Activated CD4-positive, alpha-beta T cell treated with anti-CD3 and anti-CD28 coated beads, Interleukin-2, amount 50 U/mL, for 48 hours (primary cell): ENCODE results near the gene PGGT1B.
A peak's percentile ranks its signal among the peaks of the same experiment; 100 is the strongest.
"Not testable (repeated sequence)": the region's sequence is repeated elsewhere in the genome, so short reads cannot be mapped to it uniquely, and the experiment has no call there.

Source experiments
- DNase-seq, 2 experiments: peaks; one replicate each; pipeline ENCODE4 v3.0.0-alpha.2; 2020

The PGGT1B gene

DNA sequence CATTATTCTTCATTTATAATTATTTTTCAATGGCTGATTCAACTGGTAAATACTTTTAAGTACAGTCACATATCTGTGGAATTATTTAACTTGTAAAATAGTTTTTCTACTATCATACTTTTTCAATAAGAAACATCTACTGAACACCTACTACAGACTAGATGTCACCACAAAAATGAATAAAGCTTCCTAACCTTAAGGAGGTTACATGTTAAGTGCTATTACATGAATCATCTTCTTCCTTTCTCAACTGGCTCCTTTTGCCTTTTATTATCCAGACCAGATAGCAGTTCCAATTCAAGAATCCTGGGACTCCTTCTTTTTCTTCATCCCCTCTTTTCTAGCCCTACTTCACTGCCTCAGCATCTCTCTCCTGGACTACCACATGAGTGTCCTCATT, 4.7 kb downstream of the PGGT1B start:
- DNase-seq: no peak

DNA sequence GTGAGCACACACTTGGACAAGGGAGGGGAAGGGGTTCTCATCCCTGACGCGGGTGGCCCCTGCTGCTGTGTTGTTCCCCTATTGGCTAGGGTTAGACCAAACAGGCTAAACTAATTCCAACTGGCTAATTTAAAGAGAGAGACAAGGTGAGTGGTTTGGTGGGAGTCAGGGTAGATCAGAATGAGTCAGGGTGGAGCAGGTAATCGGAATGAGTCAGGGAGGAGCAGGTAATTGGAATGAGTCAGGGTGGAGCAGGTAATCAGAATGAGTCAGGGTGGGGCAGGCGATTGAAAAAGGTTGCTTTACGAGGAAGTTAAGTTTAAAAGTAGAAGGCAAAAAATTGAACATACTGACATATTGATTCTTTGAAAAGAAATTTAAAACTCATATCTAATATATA, 13.3 kb downstream of the PGGT1B start:
- not testable (repeated sequence) for DNase-seq

DNA sequence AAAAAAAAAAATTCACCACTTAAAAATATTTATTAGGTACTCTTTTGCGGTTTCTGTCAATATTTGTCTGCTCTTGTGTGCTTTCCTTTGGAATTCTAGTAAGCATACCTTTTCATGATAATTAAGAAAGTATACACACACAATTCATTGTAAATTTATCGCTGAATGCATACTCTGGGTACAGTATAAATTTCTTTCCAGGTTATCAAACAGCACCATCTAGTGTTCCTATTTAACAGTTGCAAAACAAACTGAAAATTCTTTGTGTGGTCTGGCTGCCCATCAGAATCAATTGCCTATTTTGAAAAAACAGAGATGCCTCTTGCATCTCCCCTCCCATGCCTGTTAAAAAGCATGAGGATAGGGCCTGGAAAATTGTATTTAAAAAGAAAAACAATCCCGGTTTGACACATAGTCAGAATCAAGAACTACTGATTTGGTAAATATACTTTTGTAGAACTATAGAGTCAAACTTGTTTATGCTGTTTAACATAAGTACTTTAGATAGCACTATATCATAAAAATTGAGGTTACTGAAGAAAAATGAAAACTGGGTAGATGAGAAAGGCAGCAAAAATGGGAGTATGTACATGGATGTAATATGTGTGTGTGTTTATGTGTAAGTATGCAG, 16.2 kb downstream of the PGGT1B start:
- no peak for DNase-seq

DNA sequence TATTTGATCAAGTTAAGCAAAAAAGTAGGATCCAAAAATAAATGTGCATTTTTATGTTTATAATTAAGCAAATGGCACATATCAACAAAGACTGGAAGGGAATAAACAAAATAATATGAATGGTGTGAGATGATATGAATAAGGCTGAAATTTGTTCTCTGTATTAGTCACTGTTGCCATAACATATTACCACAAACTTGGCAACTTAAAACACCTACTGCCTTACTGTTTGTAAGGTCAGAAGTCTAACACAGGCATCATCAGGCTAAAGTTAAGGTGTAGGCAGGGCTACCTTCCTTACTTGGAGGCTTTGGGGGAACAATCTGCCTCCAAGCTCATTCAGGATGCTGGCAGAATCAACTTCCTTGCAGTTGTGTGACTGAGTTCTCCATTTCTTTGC, 19.3 kb downstream of the PGGT1B start:
- DNase-seq: no peak

DNA sequence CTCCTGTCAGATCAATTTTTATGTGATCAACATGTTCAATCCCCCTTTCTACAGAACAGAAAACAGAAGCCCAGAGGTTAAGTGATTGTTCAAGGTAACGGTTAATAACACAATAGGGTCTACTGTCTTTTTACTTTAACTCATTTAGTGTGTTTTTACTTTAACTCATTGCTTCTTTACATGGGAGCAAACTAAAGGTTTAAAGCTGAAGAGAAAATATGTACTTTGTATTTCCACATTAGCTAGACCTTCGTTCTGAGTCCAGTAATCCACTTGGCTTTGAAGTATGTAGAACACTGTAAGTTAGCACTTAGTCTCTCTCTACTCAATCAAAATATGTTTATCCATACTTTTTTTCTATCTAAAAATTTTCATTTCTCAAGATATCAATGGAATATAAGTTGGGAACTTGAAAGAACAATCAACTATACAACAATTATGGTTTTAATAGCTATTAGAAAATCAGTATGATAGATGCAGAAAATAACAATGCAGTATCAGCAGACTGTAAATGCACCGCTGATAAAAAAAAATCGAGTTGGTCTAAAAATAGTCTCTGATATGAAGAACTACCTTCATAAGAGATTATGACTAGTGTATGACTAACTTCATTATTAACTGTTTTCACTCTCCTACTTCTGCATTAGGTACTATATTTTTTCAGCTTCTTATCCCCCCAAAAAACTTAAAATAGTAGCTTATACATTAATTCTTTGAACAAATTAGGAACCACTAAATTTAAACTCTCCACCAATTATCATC, 20.6 kb downstream of the PGGT1B start:
- no peak for DNase-seq

DNA sequence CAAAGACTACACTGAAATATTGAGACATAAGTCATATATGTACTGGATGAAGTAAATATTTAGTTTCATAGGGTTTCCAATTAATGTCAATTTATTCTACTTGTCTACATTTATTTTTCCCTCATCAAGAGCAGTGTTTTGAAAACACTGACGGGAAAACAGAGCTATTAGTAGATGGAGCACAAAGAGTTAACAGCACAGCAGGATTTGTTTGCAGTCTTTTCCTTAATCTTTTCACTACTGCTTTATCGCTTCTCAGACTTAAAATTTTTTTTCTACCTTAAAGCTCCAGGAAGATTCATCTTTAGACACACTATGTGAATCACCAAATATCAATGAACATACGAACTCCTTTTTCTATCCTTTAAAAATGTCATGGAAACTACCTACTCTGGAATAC, 25.6 kb downstream of the PGGT1B start:
- no peak for DNase-seq

DNA sequence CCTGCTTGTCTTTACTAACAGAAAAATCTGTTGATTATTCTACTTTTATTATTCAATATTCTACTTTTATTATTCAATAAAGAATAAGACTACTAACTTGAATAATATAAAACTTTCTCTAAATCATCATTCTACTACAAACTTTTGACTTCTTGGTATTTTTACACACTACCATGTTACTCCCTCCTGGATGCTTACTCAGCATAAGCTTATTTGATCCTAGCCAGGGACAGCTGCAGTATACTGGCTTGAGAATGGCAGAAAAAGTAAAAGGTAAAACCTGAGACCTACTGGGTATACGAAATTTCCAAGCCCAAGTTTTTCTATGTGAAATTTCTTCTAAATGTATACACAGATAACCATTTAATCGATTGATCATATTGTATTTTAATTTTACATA, 26.1 kb downstream of the PGGT1B start:
- no peak for DNase-seq

DNA sequence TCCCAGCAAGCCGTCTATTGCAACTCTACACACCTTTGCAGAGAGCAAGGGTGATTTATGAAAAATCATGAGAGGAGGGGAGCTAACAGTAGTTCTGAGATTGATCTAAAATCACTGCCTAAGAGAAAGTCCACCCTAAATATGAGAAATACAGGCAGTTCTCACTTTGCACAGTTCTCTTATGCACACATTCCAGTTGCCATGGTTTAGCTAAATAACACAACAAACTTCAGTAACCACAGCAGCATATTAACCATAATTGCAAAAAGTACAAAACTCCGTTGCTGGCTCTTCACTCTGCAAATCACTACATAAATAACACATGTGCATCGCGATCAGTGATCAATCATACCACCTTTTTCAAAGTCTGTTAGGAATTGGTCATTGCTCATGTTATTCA, 31.1 kb downstream of the PGGT1B start:
- DNase-seq: no peak

DNA sequence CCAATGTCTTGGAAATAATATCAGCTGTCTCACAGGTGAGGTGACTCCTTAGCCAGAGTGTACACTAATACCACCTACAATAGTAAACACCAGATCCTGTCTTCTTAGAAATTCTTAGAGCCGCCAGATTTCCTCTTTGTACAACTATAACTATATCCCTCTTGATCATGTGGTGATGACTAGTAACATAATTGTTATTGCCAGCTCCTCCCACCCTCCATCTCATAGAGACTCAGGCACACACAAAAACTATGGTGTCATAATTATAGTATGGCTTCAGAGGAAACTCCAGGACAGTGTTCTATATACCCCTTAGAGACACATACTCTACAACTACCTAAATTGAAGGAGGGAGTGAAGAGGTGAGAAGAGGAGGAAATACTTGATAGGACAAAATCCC, 33.1 kb downstream of the PGGT1B start:
- no peak for DNase-seq

DNA sequence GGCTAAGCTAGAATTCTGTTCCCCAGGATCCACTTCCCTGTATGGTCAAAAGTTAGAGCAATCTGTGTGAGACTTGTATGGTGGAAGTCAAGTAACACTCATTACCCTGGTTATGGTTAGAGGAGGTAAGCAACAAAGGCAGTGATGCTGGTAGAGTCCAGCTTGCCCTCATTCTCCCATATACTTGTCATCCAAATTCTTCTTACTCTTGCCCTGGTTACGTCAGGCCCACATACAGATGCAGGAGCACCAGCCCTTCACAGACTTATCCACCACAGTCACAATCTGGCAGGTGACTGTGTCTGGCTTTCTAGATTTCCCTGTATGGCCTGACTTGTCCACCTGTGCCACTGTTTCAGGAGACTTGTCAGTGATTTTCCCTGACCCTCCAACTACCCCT, 35.4 kb downstream of the PGGT1B start:
- no peak for DNase-seq

DNA sequence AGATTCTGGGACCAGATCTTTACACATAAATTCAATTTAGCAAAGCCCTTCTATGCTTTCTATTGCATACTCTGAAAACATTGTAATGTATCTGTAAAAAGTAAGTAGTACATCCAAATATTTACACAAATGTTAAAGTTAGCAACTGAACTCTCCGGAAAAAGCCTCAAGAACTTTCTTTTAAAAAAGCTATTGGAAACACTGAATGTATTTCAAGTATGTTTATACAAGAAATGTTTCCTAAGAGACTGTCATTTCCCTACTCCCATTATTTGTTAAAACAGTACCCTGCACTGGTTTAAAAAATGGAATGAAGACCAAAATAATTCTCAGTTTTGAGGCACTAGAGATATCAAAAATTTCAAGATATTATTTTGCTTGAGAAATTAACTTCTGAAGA, 48.1 kb downstream of the PGGT1B start:
- DNase-seq: no peak

DNA sequence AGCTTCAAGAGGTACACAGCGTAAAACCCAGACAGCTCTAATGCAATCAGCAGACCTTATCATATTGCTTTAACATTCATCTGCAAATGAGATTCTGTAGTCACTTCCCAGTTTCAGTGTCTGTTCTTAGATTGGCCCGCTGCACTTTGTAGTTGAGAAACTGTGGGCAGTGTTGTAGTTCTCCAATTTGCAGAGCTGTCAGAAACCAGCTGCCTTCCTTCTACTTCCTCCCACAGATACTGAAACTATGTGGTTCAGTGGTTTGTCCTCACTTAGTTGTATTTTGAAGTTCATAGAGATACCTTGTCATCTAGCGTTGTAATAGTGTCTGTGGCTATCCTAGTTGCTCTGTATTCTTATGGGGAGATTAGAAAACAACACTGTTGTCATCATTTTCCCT, 53.4 kb downstream of the PGGT1B start:
- peak; percentile 33 to 55 for DNase-seq

DNA sequence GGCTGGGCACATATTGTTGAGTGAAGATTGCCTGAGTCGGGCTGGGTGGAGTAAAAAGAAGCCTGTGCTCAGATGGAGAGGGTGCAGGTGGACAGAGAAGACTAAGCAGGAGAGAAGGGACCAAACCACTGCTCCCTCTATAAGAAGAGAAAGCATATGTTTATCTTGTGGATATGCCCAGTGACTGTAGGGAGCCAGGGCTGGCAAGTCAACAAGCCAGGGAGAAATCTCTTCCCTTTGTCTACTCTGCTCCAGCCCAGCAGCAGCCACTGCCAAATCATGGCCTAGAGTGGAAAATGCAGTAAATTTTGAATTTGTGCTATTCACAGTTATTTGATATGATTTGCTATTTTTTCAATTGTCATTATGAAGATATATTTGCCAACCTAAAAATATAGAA, 59.7 kb downstream of the PGGT1B start:
- DNase-seq: no peak

DNA sequence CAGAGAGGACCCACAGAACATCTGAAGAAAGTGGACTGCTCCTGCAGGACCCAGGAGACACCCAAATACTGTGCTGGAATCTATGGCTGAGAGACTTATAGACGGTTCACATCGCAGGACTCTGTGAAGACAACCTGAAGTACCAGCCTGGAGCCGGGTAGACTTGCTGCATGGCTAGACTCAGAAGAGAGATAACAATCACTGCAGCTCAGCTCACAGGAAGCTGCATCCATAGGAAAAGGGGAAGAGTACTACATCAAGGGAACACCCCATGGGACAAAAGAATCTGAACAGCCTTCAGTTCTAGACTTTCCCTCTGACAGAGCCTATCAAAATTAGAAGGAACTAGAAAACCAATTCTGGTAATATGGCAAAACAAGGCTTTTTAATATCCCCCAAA, 66.5 kb downstream of the PGGT1B start:
- DNase-seq: no peak

DNA sequence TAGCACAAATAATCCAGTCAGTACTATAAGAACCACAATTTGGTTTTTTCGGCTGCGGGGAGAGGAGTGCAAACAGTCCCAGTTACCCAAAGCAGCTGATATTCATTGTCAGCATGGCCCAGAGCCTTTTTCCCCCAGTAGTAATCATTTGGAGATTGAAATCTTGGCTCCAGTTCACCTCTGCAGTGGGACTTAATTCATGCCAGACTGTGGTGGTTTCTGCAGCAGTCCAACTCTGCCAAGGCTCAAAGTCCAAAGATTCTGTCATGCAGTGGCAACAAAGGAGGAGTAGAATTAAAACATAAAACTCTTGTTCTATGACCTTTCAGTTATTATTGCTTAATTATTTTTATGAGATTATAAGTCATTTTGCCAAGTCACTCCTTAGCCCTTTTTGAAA, 68.0 kb downstream of the PGGT1B start:
- no peak for DNase-seq

DNA sequence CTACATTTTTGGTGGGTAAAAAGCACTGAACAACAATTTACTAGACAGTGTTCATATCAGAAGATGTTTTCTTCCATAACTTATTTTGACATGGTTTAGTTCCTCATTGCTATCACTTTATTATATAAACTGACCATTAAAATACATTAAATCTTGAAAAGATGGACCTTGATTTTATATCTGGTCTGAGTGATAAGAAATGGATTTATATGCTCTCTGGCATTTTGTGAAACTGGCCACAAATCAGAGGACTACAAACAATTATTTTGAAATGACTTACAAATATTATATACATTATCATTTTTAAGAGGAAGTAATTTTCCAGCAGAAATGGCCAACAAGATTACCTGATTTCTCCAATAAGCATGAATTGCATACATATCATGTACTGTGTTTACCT, 69.4 kb downstream of the PGGT1B start:
- no peak for DNase-seq

DNA sequence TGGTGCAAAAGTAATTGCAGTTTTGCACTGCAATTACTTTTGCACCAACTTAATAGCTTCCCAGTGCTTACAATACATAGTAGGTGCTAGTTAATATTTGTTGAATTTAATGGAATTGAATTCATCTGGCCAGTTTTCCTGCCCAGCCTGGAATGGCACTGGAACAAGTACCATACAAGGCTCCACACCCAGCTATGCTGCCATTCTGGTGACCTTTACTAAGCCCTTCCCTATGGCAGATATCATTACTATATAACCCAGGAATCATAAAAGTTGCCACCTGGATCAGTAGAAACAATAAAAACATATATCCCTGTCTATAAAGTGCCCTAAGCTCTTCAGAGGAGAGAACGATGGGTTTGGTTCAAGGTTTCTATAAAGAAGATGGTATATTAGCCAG, 70.6 kb downstream of the PGGT1B start:
- no peak for DNase-seq

DNA sequence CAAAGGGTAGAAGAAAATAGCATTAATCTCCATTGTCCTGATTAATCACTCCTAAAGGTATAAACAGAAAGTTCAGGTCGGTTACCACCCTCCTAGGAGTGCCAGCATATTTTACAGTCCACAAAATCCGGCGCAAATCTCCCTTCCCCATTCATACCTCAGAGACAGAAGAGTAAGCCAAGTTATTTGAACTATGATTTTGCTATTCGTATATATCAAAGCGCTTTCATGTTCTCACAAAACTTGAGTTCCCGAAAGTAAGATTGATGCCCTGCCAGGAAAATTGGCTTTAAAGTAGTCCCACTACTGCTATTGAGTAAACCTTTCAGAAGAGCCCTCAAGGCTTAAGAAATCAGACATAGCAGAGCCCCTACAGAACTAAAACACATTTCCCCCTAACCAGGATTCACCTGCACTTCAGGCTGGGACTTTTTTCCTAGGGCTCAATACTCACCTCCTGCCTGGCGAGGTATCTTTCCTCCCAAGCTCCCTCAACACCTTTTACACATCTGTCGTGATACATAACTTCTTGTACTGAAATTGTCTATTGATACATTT, 71.1 kb downstream of the PGGT1B start:
- no peak for DNase-seq

DNA sequence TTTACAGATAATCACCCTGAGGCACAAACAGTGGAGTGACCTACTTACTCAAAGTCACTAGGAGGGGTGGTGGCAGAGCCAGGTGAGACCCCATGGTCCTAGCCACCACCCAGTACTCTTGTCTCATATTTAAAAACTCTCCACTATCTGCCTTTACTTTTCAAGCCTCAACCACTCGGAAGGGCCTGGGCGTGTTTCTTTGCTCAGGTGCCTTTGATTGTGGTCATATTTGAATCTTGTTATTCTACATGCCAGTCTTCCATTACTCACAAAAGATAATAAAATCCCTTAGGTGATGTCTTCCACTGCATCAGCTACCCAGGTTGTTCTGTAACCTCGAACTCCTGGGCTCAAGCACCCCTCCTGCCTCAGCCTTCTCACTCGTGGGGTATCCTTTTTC, 72.3 kb downstream of the PGGT1B start:
- DNase-seq: no peak

DNA sequence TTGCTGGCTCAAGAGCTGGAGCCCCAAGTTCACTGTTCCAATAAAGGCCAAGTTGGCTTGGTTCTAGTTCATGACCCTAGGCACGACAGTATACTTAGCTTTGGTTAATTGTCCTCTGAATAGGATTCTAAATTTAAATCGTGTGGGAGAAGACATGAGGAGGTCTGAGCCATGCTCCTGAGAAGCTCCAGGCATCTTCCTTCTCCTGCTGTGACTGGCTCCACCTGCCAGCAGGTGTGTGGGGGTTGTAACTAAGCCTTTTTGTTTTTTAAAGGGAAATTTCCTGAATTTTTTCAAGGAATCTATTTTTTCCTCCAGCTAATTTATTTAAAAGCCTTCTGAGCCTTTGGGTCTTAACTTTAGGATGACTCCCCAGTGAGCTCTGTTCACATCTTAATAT, 72.8 kb downstream of the PGGT1B start:
- DNase-seq: no peak

DNA sequence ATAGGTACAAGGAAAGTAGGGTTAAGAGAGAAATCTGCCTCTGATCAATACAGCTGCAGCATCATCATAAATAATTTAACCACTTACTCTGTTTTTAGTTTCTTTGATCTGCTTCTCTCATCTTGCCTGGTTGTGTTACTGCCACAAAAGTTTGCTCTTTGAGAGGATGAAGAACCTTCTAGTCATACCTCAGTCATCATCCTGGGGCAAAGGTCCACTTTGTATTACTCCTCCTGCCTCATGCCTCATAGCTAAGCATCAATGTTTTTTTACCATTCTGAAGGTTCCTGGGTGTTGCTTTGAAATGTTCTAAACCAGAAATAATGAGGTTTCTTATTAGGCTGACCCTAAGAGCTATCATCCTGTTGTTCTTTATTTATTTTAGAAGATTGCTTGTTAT, 75.9 kb downstream of the PGGT1B start:
- no peak for DNase-seq

DNA sequence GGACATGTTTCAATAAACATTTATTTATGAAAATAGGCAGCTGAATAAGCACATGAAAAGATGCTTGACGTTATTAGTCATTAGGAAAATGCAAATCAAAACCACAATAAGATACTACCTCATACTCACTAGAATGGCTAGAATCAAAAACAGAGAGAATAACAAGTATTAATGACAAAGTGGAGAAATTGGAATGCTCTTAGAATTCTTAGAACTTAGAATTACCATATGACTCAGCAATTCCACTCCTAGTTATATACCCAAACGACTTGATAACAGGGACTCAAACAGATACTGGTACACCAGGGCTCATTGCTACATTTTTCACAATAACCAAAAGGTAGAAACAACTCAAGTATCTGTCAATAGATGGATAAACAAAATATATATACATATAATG, 77.9 kb downstream of the PGGT1B start:
- no peak for DNase-seq

DNA sequence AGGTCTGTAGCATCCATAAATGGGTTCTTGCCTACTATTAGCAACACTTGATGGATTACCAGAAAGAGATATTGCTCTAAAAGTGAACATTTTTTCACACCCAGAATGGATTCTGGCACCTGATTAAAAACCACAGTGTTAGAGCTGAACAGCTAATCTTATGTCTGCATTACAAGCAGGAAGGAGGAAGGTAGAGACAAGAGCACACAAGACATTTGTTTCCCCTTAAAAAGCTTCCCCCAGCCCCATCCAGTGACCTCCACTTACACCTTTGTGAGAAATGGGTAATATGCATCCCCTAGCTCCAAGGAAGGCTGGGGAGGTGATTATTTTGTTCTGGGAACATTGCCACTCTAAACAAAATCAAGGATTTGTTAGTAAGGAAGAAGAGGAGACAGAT, 80.9 kb downstream of the PGGT1B start:
- DNase-seq: no peak

DNA sequence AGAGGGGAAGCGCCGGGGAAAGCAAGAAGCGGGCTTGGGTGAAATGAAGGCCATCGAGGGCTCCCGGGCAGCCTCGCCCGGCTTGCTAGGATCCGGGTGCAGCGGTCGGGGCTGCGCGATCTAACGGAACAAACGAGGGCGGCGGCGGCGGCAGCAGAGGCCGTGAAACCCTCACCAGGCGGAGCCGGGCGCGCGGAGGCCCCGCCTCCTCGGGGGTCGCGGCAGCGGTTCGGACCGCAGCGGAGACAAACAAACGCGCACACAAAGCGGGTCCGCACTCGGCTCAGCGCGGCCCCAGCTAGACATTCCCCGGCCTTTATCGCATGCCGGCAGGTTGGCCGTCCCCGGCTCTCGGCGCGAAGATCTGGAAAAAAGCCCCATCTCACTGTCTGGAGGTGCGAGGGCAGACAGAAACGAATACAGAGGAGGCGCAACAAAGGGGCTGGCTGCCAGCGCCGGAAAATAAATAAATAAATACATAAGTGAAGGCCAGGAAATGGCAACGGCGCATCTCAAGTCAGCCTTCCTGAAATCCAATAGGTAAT, 82.4 kb downstream of the PGGT1B start:
- peak; percentile 29 to 30 for DNase-seq
